ENCODE measurements around the gene C11orf68.

C11orf68 gene

DNA sequence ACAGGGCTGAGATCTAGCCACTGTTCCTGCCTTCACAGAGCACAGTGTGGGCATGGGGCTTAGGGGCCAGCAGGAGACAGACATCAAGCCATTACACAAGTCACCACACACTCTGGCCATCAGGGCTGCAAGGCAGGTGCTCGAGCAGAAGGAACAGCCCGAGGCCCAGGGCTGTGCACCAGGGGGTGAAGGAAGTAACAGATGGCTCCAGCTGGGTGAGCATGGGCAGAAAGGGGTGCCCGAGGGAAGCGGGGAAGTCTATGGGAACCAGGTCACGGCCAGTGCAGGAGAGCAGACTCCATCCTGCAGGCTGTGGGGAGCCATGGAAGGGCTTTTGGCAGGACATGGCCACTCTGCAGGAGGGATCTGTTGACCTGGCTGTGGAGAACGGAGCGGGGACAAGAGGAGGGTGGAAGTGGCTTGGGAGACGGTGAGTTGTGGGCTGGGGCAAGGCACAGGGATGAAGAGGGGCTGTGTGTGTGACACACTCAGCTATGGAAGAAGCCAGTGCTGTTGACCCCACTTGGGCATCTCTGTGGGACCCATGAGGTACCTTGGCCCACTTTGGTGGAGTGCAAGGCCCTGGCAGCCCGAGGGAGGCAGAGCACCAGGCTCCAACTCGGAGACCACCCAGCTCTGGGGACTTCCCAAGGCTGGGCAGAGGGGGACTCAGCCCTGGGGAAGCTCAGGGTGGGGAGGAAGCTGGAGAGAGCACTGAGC lies 3.6 kb downstream of the C11orf68 start:
- TF ChIP-seq, protein P1, sequence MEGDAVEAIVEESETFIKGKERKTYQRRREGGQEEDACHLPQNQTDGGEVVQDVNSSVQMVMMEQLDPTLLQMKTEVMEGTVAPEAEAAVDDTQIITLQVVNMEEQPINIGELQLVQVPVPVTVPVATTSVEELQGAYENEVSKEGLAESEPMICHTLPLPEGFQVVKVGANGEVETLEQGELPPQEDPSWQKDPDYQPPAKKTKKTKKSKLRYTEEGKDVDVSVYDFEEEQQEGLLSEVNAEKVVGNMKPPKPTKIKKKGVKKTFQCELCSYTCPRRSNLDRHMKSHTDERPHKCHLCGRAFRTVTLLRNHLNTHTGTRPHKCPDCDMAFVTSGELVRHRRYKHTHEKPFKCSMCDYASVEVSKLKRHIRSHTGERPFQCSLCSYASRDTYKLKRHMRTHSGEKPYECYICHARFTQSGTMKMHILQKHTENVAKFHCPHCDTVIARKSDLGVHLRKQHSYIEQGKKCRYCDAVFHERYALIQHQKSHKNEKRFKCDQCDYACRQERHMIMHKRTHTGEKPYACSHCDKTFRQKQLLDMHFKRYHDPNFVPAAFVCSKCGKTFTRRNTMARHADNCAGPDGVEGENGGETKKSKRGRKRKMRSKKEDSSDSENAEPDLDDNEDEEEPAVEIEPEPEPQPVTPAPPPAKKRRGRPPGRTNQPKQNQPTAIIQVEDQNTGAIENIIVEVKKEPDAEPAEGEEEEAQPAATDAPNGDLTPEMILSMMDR (IDR thresholded peaks at IDR 0.05; ENCODE audit: low read length, missing control alignments) = no peak
- no peak overlapping the region for H3K4me3 ChIP-seq (replicated peaks; ENCODE audit: low read depth, low read length)
- DNase-seq (ENCODE audit: low read depth) = no peak

DNA sequence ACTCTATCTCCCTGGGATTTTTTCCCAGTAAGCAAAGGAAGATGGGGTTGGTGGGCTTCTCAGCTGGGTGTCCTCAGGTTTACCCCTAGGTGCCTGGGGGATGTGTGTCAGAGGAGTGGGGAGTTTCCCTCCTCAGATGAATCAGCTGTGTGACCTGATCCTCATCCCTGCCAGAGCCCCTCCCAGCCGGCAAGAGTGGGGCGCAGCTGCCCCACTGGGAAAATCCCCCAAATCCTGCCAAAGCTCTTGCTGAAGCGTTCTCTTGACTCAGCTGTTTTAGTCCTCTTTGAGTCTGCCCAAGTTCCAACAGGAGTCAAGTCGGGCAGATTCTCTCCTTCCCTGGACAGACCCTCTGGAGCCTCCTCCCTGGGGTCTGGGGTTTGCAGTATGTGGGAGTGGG lies 6.0 kb downstream of the C11orf68 start:
- DNase-seq (ENCODE audit: low read depth) = peak; percentile 34
- H3K4me3 ChIP-seq (replicated peaks; ENCODE audit: low read depth, low read length) = no peak overlapping the region
- TF ChIP-seq, protein P1 (IDR thresholded peaks at IDR 0.05; ENCODE audit: low read length, missing control alignments) = no peak

DNA sequence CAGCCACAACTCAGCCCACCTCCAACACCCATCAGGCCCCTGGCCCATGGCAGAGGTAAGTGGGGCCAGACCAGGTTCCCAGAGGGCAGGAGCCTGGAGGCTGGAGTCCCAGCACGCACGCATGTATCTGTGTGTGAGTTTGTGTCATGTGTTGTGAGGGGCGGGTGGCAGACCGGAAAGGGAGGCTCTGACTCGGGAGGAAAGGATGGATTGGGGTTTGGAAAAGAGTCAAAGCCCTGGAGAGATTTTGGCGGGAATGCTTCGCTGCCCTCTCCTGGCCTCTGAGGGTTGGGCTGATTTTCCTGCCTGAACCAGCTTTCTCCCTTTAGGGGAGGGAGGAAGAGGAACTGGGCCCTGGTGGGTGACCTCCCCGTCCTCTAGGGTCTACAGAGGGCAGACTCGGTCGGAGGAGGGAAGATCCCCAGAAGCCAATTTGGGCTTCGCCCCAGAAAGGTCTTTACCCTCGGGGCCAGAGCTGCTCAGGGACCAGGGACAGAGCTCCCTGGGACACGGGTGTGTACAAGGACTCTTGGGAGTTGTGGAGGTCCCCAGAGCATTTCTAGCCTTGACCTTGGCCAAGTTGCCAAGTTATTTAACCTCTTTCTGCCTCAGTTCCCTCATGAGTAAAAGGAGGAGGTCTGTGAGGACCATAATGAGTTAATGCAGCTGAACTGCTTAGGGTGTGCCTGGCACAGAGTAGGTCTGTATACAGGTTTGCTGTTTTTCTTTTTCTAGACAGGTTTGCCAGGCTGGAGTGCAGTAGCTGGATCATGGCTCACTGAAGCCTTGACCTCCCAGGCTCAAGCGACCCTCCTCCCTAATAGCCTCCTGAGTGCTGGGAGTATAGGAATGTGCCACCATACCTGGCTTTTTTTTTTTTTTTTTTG lies 6.9 kb downstream of the C11orf68 start:
- TF ChIP-seq, protein P1 (IDR thresholded peaks at IDR 0.05; ENCODE audit: low read length, missing control alignments) = peak; percentile 30
- H3K4me3 ChIP-seq (replicated peaks; ENCODE audit: low read depth, low read length) = no peak overlapping the region
- peak; percentile 80 for DNase-seq (ENCODE audit: low read depth)

DNA sequence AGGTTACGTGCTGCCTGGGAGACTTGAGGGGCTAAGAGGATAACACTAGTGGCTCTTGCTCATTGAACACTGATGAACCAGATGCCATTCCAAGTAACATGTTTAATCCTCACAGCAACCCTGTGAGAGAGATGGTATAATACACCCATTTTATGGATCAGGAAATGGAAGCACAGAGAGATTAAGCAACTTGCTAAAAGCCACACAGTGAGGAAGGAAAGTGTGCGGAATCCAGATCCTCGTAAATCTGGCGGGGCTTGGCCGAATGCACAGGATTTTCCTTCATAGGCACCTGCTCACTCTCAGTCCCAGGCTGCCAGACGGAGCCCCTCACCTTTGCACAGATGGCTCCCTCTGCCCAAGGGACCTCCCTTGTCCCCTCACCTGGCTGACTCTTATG lies 11.0 kb downstream of the C11orf68 start:
- H3K4me3 ChIP-seq (replicated peaks; ENCODE audit: low read depth, low read length) = no peak overlapping the region
- TF ChIP-seq, protein P1 (IDR thresholded peaks at IDR 0.05; ENCODE audit: low read length, missing control alignments) = no peak
- DNase-seq (ENCODE audit: low read depth) = no peak

DNA sequence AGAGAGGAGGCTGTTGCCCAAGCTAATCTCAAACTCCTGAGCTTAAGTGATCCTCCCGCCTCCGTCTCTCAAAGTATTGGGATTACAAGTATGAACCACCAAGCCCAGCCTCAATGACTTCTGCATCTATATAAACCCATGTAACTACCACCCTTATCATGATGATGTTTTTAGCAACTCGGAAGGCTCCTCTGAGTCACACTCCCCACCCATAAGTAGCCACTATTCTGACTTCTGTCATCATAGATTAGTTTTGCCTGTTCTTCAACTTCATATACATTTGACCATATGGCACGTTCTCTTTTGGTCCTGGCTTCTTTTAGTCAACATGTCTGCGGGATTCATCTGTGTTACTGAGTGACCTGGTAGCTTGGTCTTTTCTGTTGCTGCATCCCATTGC lies 12.3 kb downstream of the C11orf68 start:
- no peak for DNase-seq (ENCODE audit: low read depth)
- TF ChIP-seq, protein P1 (IDR thresholded peaks at IDR 0.05; ENCODE audit: low read length, missing control alignments) = no peak
- no peak overlapping the region for H3K4me3 ChIP-seq (replicated peaks; ENCODE audit: low read depth, low read length)

DNA sequence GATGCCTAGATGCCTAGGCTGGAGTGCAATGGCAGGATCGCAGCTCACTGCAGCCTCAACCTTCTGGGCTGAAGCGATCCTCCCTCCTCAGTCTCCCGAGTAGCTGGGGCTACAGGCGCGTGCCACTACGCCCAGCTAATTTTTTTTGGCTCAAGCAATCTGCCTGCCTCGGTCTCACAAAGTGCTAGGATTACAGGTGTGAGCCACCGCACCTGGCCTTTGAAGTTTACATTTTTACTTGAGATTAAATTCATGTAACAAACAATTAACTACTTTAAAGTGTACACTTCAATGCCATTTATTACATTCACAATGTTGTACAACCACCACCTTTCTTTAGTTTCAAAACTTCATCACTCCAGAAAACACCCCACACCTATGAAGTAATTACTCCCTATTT lies 15.1 kb downstream of the C11orf68 start:
- TF ChIP-seq, protein P1 (IDR thresholded peaks at IDR 0.05; ENCODE audit: low read length, missing control alignments) = no peak
- no peak for DNase-seq (ENCODE audit: low read depth)
- H3K4me3 ChIP-seq (replicated peaks; ENCODE audit: low read depth, low read length) = no peak overlapping the region
